ENCODE data around the gene GNPDA1.

DNA sequence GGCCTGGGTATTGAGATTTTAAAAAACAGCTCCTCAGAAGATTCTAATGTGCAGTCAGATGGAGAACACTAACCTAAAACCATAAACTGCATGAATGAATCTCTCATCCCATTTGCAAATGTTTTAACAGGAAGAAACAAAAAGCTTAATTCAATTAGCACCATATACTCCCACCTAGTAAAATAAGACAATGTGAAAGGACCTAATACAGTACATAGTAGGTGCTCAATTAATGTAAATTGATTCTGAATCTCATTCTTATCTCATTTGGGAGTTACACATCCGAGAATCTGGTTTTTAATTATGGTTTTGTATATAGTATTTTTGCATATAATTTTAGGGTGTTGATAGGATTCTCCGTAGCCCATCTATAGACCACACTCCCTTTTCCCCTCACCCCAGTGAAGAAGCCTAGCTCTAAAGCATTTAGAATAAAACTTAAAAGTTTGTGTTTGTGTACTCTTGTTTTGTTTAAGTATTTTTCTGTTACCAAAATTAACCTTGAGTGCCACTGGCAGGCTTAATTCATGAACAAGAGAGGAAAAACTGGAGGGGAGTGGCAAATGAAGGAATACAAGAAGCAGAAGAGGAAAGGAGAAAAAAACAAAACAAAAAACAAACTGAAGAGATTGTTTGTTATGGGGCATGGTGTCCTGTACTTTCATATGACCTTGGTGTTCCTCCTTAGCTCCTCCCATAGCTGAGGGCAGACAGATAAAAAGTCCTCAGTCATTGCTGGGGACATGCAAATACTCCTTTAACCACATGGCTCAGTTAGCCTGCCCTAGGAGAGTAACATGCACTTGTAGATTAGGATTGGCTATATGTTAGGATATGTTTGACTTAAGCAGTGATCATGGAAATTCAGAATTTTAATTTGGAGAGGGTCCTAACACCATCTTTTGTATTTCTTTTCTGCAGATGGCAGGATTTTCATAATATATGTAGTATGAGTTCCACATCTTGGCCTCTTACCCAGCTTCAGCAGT lies 42.8 kb downstream of the GNPDA1 start:
- TF ChIP-seq, protein P1, sequence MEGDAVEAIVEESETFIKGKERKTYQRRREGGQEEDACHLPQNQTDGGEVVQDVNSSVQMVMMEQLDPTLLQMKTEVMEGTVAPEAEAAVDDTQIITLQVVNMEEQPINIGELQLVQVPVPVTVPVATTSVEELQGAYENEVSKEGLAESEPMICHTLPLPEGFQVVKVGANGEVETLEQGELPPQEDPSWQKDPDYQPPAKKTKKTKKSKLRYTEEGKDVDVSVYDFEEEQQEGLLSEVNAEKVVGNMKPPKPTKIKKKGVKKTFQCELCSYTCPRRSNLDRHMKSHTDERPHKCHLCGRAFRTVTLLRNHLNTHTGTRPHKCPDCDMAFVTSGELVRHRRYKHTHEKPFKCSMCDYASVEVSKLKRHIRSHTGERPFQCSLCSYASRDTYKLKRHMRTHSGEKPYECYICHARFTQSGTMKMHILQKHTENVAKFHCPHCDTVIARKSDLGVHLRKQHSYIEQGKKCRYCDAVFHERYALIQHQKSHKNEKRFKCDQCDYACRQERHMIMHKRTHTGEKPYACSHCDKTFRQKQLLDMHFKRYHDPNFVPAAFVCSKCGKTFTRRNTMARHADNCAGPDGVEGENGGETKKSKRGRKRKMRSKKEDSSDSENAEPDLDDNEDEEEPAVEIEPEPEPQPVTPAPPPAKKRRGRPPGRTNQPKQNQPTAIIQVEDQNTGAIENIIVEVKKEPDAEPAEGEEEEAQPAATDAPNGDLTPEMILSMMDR (IDR thresholded peaks at IDR 0.05; ENCODE audit: insufficient read depth, low read length, poor library complexity, severe bottlenecking) = no peak
- TF ChIP-seq EZH2phosphoT487 (conservative IDR thresholded peaks at IDR 0.05; ENCODE audit: low read length) = no peak
